GM19023 (cell line): ENCODE data around the gene TP53TG3C.
"Not testable (repeated sequence)": the region's sequence is repeated elsewhere in the genome, so short reads cannot be mapped to it uniquely, and the experiment has no call there.

Experiments
- ATAC-seq: cut with Tn5 transposase; IDR thresholded peaks from one replicate; pipeline ENCODE4 v1.9.1; 2021; ENCODE audit warnings: mild to moderate bottlenecking, moderate library complexity; ENCODE audit not compliant: unreplicated experiment

The TP53TG3C gene, protein sequence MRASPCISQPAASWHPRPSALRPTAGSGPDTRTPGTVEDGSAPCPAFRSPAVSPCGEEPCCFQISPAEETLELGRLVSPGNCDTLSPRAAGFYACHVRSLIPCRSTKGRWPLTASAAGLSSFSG

DNA sequence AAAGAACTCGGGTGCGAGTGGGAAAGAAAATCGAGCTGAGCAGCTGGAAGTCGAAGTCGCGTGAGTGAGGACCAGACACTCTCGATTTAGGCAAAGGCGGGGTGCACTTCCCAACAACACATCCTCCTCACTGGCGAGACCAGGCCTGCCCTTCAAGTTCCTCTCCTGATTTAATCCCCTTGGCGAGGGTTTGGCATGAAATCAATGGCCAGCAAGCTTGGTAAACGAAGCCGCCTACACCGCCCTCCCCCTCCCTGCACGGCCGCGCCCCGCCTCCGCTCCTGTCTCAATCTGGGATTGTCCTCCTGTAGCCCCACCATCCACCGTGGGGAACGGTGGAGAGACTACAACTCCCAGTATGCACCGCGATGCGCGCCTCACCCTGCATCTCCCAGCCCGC lies at the start of gene TP53TG3C:
Gene TP53TG3C (plus strand): TSS at position 301 of the 400 bp plus-strand sequence. CDS start 68 bp downstream, at position 369.
- not testable (repeated sequence) for ATAC-seq
